CD4-positive, alpha-beta T cell treated with Interleukin-4 for 1 hour (primary cell): ENCODE data around the gene RNH1.
"Not testable (repeated sequence)": the region's sequence is repeated elsewhere in the genome, so short reads cannot be mapped to it uniquely, and the experiment has no call there.

Source experiments
- DNase-seq, 2 donors: peaks; one replicate each; pipeline ENCODE4 v3.0.0-alpha.2; 2020 to 2022

The RNH1 gene

DNA sequence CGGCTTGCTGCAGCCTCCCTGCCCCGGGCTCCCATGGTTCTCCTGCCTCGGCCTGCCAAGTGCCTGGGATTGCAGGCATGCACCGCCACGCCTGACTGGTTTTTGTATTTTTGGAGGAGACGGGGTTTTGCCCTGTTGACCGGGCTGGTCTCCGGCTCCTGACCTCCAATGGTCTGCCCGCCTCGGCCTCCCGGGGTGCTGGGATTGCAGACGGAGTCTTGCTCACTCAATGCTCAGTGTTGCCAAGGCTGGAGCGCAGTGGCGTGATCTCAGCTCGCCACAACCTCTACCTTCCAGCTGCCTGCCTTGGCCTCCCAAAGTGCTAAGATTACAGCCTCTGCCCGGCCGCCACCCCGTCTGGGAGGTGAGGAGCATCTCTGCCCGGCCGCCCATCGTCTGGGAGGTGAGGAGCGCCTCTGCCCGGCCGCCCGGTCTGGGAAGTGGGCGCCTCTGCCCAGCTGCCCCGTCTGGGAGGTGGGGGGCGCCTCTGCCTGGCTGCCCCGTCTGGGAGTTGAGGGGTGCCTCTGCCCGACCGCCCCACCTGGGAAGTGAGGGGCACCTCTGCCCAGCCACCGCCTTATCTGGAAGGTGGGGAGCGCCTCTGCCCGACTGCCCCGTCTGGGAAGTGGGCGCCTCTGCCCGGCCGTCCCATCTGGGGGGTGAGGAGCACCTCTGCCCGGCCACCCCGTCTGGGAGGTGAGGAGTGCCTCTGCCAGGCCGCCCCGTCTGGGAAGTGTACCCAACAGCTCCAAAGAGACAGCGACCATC, 10.1 kb upstream of the RNH1 start:
- not testable (repeated sequence) for DNase-seq

DNA sequence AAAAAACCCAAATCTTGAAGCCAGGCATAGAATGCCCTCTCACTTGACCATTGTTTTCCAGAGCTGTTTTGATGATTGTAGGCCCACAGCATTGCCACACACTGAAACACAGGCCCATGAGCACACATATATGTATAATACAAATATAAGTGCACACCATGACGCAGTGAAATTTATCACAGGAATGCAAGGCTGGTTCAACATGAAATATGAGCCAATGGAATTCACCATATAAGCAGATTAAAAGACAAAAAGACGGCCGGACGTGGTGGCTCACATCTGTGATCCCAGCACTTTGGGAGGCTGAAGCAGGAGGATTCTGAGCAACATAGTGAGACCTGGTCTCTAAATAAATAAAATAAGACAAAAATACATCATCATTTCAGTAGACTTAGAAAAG, 9.4 kb upstream of the RNH1 start:
- DNase-seq, result no peak

GRCh38 chr11:515131-515530, 8.1 kb upstream of the RNH1 start:
- no peak for DNase-seq

GRCh38 chr11:514606-515005, 7.6 kb upstream of the RNH1 start:
- no peak for DNase-seq

DNA sequence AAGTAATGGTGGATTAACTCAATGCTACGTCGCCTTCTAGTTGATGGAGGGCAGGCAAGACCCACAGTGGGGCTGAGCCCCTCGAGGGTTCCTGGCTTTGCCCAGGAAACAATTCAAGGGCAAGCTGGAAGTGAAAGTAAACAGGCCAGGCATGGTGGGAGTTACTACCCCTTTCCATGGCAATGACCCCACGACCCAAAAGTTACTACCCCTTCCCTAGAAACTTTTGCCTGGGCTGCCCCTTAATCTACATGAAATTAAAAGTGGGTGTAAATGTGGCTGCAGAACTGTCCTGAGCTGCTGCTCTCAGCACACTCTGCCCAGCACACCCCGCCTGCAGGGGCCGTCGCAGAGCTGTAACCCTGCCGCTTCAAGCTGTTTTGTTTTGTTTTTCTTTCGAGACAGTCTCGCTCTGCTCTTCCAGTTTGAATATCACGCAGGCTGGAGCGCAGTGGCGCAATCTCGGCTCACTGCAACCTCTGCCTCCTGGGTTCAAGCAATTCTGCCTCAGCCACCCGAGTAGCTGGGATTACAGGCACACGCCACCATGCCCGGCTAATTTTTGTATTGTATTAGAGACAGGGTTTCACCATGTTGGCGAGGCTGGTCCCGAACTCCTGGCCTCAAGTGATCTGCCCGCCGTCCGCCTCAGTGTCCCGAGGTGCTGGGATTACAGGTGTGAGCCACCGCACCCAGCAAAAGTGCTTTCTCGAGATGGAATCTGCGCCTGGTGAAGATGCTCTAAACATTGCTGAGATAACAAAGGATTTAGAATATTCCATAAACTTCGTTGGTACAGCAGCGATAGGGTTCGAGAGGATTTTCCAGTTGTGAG, 5.9 kb upstream of the RNH1 start:
- no peak for DNase-seq

DNA sequence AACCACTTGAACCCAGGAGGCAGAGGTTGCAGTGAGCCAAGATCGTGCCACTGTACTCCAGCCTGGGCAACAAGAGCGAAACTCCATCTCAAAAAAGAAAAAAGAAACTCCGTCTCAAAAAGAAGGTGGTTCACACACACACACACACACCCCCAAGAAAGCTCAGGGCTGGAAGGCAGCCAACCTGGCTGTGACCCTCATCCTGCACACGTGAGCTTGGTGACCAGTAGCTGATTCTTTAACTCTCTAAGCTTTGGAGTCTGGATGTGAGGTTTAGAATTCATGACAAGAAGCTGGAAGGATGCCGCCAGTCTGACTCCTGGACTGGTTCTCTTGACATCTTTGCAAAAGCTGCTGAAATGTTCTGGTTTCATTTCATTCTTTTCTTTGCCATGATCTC, 1.9 kb upstream of the RNH1 start:
- DNase-seq, result no peak

DNA sequence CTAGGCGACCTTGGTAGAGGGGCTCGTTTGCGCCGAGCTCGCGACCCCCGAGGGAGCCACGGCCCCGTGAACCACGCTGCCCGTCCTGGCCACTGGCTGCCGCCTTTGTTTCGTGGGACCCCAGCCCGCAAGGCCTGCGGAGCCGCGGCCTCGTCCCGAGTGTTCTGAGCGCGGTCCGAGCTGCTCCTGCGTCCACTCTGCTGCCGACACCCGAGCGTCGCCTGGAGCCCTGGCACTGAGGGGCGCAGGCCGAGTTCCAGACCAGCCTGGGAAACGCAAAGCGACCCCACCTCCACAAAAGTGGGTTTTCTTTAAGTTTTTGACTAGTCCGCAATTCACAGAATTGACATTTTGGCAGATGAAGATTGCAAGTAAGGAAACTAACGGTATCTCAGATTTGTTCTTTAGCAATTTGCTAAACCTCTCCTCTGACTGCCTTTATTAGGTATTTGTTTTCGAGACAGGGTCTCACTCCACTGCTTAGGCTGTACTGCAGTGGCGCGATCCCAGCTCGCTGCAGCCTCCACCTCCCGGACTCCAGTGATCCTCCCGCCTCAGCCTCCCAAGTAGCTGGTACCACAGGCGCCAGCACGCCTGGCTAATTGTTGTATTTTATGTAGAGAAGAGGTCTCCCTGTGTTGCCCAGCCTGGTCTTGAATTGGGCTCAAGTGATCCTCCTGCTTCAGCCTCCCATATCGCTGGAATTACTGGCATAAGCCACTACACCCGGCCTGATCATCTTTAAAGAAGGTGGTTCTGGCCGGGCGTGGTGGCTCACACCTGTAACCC, 879 bp upstream of the RNH1 start:
- DNase-seq, result no peak

DNA sequence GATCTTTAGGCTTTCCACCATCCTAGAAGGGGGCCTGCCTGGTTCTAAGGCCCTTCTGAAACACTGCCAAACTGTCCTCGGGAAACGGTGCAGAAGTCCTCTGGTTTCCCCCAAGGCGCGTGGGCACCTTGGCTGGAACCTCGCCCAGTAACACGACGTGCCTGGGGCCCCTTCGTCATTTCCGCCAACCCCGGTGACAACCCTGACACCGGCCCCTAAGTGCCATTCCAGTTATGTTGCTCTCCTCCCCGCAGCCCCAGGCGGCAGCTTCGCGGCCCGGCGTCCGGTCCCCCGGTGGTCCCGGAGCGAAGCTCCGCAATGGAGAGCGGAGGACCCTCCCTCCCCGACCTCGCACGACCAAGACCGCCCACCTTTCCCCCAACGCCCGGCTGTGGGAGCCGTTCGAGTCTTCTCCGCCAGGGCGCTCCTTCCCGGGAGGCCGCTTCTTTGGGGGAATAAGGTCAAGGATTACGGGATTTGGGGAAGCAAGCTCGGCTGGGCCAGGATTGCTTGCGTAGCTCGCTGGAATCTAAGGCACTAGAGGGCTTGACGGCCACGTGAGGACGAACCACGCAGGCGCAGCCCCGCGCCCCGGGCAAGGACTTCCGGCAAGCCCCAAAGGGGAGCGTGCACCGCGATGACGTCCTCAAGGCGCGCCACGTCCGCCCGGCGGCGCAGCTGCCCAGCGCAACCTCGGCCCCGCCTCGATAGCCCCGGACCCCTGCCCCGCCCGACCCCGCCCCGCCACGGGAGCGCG, 626 bp downstream of the RNH1 start:
- DNase-seq, result peak; percentile 96 to 97

- no peak for DNase-seq
These were observed 2.1 kb downstream of the RNH1 start for GRCh38 chr11:504994-505344.

GRCh38 chr11:504053-504993, 2.7 kb downstream of the RNH1 start:
- no peak for DNase-seq

DNA sequence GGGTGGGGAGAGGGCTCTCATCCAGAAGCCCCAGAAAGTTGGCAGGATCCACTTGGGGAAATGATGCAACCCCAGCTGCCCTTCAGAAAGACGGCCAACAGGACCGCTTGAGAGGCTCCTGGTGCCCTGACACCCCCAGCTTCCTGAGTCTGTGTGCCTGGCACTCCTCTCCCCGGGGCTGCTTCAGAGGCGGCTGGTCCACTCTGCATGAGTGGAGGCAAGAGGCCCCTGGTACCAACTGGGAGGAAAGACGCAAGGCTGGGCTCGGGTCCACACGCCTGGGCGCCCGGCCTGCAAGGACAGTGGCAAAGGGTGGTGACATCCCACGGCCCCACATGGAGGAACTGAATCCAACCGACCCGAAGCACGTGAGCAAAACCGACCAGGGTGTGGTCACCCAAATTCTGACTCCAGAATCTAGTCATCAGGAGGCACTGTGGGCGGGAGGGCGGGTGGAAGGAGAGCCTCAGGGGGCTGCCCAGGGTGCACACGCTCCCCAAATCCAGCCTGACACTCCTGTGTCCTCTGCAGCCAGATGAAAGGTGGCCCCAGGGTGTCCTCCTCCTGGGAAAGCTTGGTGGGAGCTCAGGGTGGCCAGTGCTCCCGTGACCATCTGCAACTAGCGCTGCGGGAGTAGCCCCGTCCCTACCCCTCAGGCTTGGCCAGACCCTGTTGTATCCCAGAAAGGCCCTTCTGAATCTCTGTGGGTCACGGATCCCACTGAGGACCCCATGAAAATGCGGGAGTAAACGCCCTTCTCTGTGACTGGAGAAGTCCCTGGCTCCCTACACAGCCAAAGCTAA, 3.7 kb downstream of the RNH1 start:
- DNase-seq, result peak; percentile 24 to 70

- no peak for DNase-seq
These were observed 4.5 kb downstream of the RNH1 start for GRCh38 chr11:502288-503178.

DNA sequence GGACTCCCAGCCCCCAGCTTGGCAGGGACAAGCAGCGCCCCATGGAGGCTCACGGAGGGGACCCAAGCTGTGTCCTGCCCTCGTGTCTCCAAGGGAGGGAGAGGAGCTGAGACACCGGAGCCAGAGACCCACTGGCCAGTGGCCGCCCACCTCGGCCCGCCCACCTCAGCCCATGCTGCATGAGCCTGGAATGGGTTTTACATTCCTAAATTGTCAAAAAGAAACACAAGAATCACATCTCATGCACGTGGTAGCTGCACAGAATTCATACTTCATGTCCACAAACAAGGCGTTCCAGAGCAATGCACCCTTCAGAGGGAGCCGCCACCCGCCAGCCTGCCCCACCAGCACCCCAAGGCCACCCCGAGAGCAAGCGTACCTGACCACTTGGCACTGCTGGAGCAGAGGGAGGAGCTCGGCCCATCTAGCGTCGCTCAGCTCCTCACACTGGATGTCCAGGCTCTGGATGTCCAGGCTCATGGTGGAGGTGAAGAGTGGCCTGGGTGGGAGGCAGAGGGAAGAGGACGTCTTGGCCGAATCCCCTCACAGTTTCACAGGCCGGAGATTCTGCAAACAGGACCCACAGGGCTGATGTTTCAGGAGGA, 5.3 kb downstream of the RNH1 start:
- DNase-seq, result no peak

DNA sequence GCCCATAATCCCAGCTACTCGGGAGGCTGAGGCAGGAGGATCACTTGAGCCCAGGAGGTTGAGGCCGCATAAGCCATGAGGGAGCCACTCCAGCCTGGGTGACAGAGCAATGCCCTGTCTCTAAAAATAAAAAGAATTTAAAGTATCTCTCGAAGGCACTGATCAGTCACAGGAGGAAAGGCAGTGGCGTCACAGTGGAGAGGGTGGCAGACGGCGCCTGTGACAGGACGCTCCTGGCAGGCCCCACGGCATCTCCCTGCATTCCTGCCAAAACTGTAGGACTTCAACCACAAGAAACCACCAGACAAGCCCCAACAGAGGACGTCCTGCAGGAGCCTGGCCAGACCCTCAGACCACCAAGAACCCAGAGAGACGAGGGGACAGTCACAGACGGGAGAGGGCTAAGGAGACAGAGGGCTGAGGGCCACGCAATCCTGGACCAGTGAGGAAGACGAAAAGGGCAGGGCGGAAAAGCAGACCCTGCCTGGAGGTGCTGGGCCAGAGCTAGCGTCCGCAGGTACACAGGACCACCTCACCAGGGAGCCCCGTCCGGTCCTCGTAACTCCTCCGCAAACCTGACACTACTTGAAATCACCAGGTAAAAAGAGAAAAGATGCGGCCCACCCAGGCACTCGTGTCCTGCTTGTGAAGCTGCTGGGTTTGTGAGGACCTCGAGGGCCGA, 5.9 kb downstream of the RNH1 start:
- DNase-seq, result no peak

- DNase-seq, result no peak
These were observed 7.6 kb downstream of the RNH1 start for GRCh38 chr11:499201-500076.

- DNase-seq, result no peak
These were observed 8.5 kb downstream of the RNH1 start for GRCh38 chr11:498297-499181.
